Uterus (tissue), 2 donors: ENCODE results near the gene GSTM3.

Experiments
- CTCF ChIP-seq, 4 experiments: fragments of 200-600 bp in 2 of 4; fragments of 450-650 bp in 2 of 4; sonication (generic) in 2 of 4; IDR thresholded peaks; one replicate each; pipeline ENCODE4 v1.5.1; 2016 to 2019; ENCODE audit warnings: antibody characterized with exemption in 4 of 4, mild to moderate bottlenecking in 2 of 4, moderate library complexity in 1 of 4
- POLR2A ChIP-seq, 2 donors: fragments of 450-650 bp; IDR thresholded peaks; one replicate each; pipeline ENCODE4 v1.6.1; 2016; ENCODE audit warnings: antibody characterized with exemption in 2 of 2, mild to moderate bottlenecking in 1 of 2, moderate library complexity in 1 of 2

- TF ChIP-seq CTCF (IDR thresholded peaks at IDR 0.05) (no peak), POLR2A (IDR thresholded peaks at IDR 0.05) (no peak)
Observed at GRCh38 chr1:109785446-109786111, 44.7 kb upstream of the GSTM3 start.
